ENCODE data around the gene RAET1L.

DNA sequence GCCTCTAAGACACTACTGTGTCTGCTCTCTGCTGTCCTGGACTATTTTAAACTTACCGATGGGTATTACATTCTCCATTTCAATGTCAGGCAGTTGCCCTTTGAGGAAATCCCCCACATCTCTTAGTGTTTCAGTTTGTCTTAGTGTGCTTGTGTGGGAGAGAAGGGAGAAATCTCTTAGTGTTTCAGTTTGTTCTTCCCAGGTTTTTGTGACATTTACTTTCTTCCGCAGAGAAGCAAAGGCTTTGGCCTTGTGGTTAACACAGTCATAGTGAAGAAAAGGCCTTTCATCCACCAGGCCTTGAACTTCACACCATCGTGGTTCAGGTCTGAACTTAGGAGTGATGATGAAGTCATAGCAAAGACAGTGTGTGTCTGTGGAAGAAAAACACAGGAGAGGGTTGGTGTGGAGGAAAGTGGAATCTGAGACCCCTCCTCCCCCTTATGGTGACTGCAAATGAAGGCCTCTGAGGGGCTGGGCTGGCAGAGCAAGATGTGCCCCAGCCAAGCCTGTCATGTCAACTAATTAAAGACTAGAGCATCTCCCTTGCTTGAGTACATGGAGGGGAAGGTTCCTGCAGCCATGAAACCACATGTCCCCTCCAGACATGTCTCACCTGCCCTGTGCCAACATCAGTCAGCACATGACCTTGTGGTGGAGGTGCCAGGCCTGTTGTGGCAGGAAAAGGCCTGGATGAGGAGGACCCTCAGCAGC, 23.9 kb downstream of the RAET1L start:
- TF ChIP-seq CTCF (IDR thresholded peaks at IDR 0.05) (no peak), EZH2 (IDR thresholded peaks at IDR 0.05; ENCODE audit: borderline replicate concordance, insufficient read depth, low read depth, low read length, poor library complexity, severe bottlenecking) (no peak)

All from B cell (primary cell).